B cell (primary cell): ENCODE data around the gene TBC1D2. TPM values are rescaled to one million over a fixed set of nuclear protein-coding genes. Genes with fewer than 3 reads are reported as not detected.

Experiments used
- ATAC-seq: fragments of 200-7000 bp; cut with Tn5 transposase; one replicate; pipeline ENCODE4 v1.10.0; 2021; ENCODE audit warnings: low read depth, mild to moderate bottlenecking, moderate number of reproducible peaks, moderate library complexity
- CTCF ChIA-PET: fragments of 350-600 bp; sonication (Branson Sonifier 250); formaldehyde crosslinking; loops from one replicate; lab custom pipeline; 2021; ENCODE audit warnings: antibody characterized with exemption, inconsistent platforms; lab: Charles Lee
- POLR2A ChIA-PET: fragments of 350-600 bp; sonication (Branson Sonifier 250); formaldehyde crosslinking; loops from one replicate; lab custom pipeline; 2021; ENCODE audit warnings: antibody characterized with exemption; lab: Charles Lee
- DNase-seq: peaks from one replicate; pipeline ENCODE4 v3.0.0; 2013
- H2AFZ ChIP-seq: 2 replicates; pipeline ENCODE4 v1.6.1; 2012; ENCODE audit warnings: mild to moderate bottlenecking, low read depth, low read length; ENCODE audit not compliant: insufficient read depth, poor library complexity, severe bottlenecking
- H3K27ac ChIP-seq, 2 donors: 1 replicate in 1 of 2; 2 replicates in 1 of 2; pipeline ENCODE4 v1.5.1; 2012 to 2013; ENCODE audit warnings: low read length in 2 of 2, mild to moderate bottlenecking in 2 of 2, moderate library complexity in 1 of 2
- H3K27me3 ChIP-seq, 4 experiments: fragments of 200-600 bp in 1 of 4; sonication (generic) in 1 of 4; replicated peaks in 1 of 4; 1 replicate in 2 of 4; 2 replicates in 2 of 4; pipeline versions ENCODE4 v1.6.1 to v1.7.0; 2013 to 2016; ENCODE audit warnings: low read length in 3 of 4, mild to moderate bottlenecking in 2 of 4, mixed read lengths in 1 of 4, moderate library complexity in 1 of 4; ENCODE audit not compliant: insufficient read depth in 4 of 4, control insufficient read depth in 3 of 4; ENCODE audit errors: control extremely low read depth in 1 of 4
- H3K36me3 ChIP-seq, 2 experiments: replicated peaks in 1 of 2; 1 replicate in 1 of 2; 2 replicates in 1 of 2; pipeline versions ENCODE4 v1.6.1 to v1.7.1; 2013; ENCODE audit warnings: low read length in 1 of 2; ENCODE audit not compliant: insufficient read depth in 2 of 2, control insufficient read depth in 1 of 2; ENCODE audit errors: control extremely low read depth in 1 of 2, extremely low read depth in 1 of 2
- H3K4me1 ChIP-seq, 2 donors: fragments of 200-600 bp in 1 of 2; sonication (generic) in 1 of 2; 1 replicate in 1 of 2; 2 replicates in 1 of 2; pipeline versions ENCODE4 v1.5.1 to v1.6.1; 2013 to 2017; ENCODE audit warnings: low read length in 2 of 2; ENCODE audit not compliant: control insufficient read depth in 2 of 2, insufficient read depth in 2 of 2
- H3K4me2 ChIP-seq: replicated peaks from 2 replicates; pipeline ENCODE3; 2012; ENCODE audit warnings: mild to moderate bottlenecking, low read depth, low read length; ENCODE audit not compliant: poor library complexity, severe bottlenecking
- H3K4me3 ChIP-seq, 5 experiments: fragments of 200-600 bp in 1 of 5; sonication (generic) in 1 of 5; 1 replicate in 3 of 5; 2 replicates in 2 of 5; pipeline versions ENCODE4 v1.5.1 to v1.7.0; 2011 to 2016; ENCODE audit warnings: low read length in 4 of 5, mild to moderate bottlenecking in 4 of 5, low read depth in 2 of 5, control low read depth in 1 of 5, moderate library complexity in 1 of 5; ENCODE audit not compliant: insufficient read depth in 1 of 5; ENCODE audit errors: control extremely low read depth in 1 of 5, extremely low read depth in 1 of 5
- H3K79me2 ChIP-seq: fragments of 200-600 bp; sonication (generic); one replicate; pipeline ENCODE4 v1.6.0; 2016; ENCODE audit warnings: low read length; ENCODE audit not compliant: control insufficient read depth, insufficient read depth
- H3K9ac ChIP-seq: fragments of 200-600 bp; sonication (generic); 2 replicates; pipeline ENCODE4 v1.6.1; 2017; ENCODE audit warnings: mild to moderate bottlenecking, low read length, moderate library complexity
- H3K9me3 ChIP-seq, 3 donors: one replicate each; pipeline versions ENCODE4 v1.6.1 to v1.7.1; 2013; ENCODE audit warnings: low read length in 2 of 3; ENCODE audit not compliant: control insufficient read depth in 2 of 3, insufficient read depth in 1 of 3; ENCODE audit errors: control extremely low read depth in 1 of 3
- H4K20me1 ChIP-seq: 2 replicates; pipeline ENCODE4 v1.6.0; 2012; ENCODE audit warnings: mild to moderate bottlenecking, low read length; ENCODE audit not compliant: insufficient read depth, control insufficient read depth, poor library complexity, severe bottlenecking
- H3K27ac Mint-ChIP-seq: one replicate; pipeline ENCODE4 v1.8.0; 2021; ENCODE audit warnings: mixed read lengths
- H3K27me3 Mint-ChIP-seq: one replicate; pipeline ENCODE4 v1.8.0; 2021; ENCODE audit warnings: mixed read lengths
- H3K4me1 Mint-ChIP-seq: one replicate; pipeline ENCODE4 v1.8.0; 2021; ENCODE audit warnings: mixed read lengths
- H3K4me3 Mint-ChIP-seq: one replicate; pipeline ENCODE4 v1.8.0; 2021; ENCODE audit warnings: mixed read lengths
- H3K9me3 Mint-ChIP-seq: one replicate; pipeline ENCODE4 v1.8.0; 2022; ENCODE audit warnings: mixed read lengths; ENCODE audit not compliant: insufficient read depth
- CTCF ChIP-seq: fragments of 200-600 bp; IDR thresholded peaks from one replicate; pipeline ENCODE4 v1.8.0; 2022; ENCODE audit warnings: antibody characterized with exemption, mild to moderate bottlenecking
- EZH2 ChIP-seq: IDR thresholded peaks from 2 replicates; pipeline ENCODE4 v1.6.1; 2012; ENCODE audit warnings: borderline replicate concordance, low read depth, mild to moderate bottlenecking, moderate library complexity, low read length; ENCODE audit not compliant: insufficient read depth, poor library complexity, severe bottlenecking
- WGBS: methylation state at CpG from one replicate; pipeline ENCODE4 v1.1.5; 2013; ENCODE audit warnings: missing lambda C conversion rate; ENCODE audit not compliant: insufficient coverage; 5-methylcytosine and 5-hydroxymethylcytosine counted together
- intact Hi-C: fragments of 100-400 bp; cut with micrococcal nuclease; formaldehyde crosslinking; loops from one replicate; pipeline ENCODE4 v1.10.0; 2022
- polyA plus RNA-seq: library from polyadenylated mRNA; depleted of rRNA; stranded (reverse); fragments of >200 nt; gene quantifications from 2 replicates; pipeline ENCODE4 v1.2.3, GENCODE V29; 2012
- total RNA-seq, 2 donors: library from RNA; stranded (reverse); fragments of 120-200 nt in 1 of 2; gene quantifications; 1 replicate in 1 of 2; 2 replicates in 1 of 2; pipeline versions ENCODE4 v1.2.3 to v1.2.4, GENCODE V29; 2013 to 2022

The TBC1D2 gene
- total and polyA plus RNA-seq, 2 donors (not counting 1 experiment from before 2014, with no cell fraction given), result 5.0 to 5.3 TPM

- Histone ChIP-seq H3K4me2 (no peak overlapping the region), H3K79me2 (no peaks in the 10 kb centered on the region), H3K36me3 (no peaks in the 10 kb centered on the region), H3K9me3 (no peaks in the 10 kb centered on the region), H2AFZ (no peak overlapping the region), H3K27ac (no peak overlapping the region), H3K4me3 (no peak overlapping the region), H4K20me1 (no peaks in the 10 kb centered on the region), H3K4me1 (no peaks in the 10 kb centered on the region), H3K9ac (no peak overlapping the region), H3K27me3 (peaks cover 0 to 4% (median under 1%) of the 10 kb centered on the region in 4 experiments)
- peaks cover 11% of the 10 kb centered on the region for H3K27me3 Mint-ChIP-seq
- TF ChIP-seq EZH2 (no peak), CTCF (no peak)
- no peak overlapping the region for H3K27ac Mint-ChIP-seq
- no peaks in the 10 kb centered on the region for H3K4me1 Mint-ChIP-seq
- DNase-seq (no peak), ATAC-seq (no peak)
- H3K4me3 Mint-ChIP-seq, result no peak overlapping the region
- intact Hi-C loops, result no loop called here
- POLR2A ChIA-PET, result no interaction called here
- CTCF ChIA-PET, result interaction anchor here (1.0 kb wide), 1 partner anchor 478 kb away, joined by 3 read pairs; no protein-coding TSS in a partner anchor
- H3K9me3 Mint-ChIP-seq, result no peaks in the 10 kb centered on the region
These were observed 43.0 kb upstream of the TBC1D2 start for GRCh38 chr9:98298476-98298875.

- no peak overlapping the region for H2AFZ ChIP-seq
- intact Hi-C loops, result no loop called here
- Mint-ChIP-seq H3K27me3 (peaks cover 11% of the 10 kb centered on the region), H3K27ac (no peak overlapping the region), H3K4me1 (no peaks in the 10 kb centered on the region), H3K4me3 (no peak overlapping the region), H3K9me3 (no peaks in the 10 kb centered on the region)
- no peak overlapping the region for H3K4me2 ChIP-seq
- ChIA-PET POLR2A (no interaction called here), CTCF (no interaction called here)
- no peak for DNase-seq
- no peak overlapping the region for H3K27ac ChIP-seq
- ATAC-seq, result no peak
- no peak for TF ChIP-seq CTCF
- TF ChIP-seq EZH2, result no peak
- H3K9me3 ChIP-seq, result no peaks in the 10 kb centered on the region
- no peak overlapping the region for H3K9ac ChIP-seq
- WGBS, result 95% methylated on average over 4 of the region's 6 CpGs
- H4K20me1 ChIP-seq, result no peaks in the 10 kb centered on the region
- H3K79me2 ChIP-seq, result no peaks in the 10 kb centered on the region
- peaks cover 0 to 4% (median 0%) of the 10 kb centered on the region in 4 experiments for H3K27me3 ChIP-seq
- H3K36me3 ChIP-seq, result no peaks in the 10 kb centered on the region
- no peaks in the 10 kb centered on the region for H3K4me1 ChIP-seq
- no peak overlapping the region for H3K4me3 ChIP-seq
These were observed 40.4 kb upstream of the TBC1D2 start for GRCh38 chr9:98295824-98296223.
